Measurements from ENCODE around the gene WDTC1.

- TF ChIP-seq ZBTB43 (CRISPR knock-in tag; IDR thresholded peaks at IDR 0.05) (no peak), IRF1 (CRISPR knock-in tag; IDR thresholded peaks at IDR 0.05) (no peak), ATF1 (CRISPR knock-in tag; IDR thresholded peaks at IDR 0.05) (no peak)
- TF ChIP-seq, protein P1, sequence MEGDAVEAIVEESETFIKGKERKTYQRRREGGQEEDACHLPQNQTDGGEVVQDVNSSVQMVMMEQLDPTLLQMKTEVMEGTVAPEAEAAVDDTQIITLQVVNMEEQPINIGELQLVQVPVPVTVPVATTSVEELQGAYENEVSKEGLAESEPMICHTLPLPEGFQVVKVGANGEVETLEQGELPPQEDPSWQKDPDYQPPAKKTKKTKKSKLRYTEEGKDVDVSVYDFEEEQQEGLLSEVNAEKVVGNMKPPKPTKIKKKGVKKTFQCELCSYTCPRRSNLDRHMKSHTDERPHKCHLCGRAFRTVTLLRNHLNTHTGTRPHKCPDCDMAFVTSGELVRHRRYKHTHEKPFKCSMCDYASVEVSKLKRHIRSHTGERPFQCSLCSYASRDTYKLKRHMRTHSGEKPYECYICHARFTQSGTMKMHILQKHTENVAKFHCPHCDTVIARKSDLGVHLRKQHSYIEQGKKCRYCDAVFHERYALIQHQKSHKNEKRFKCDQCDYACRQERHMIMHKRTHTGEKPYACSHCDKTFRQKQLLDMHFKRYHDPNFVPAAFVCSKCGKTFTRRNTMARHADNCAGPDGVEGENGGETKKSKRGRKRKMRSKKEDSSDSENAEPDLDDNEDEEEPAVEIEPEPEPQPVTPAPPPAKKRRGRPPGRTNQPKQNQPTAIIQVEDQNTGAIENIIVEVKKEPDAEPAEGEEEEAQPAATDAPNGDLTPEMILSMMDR (IDR thresholded peaks at IDR 0.05): no peak
- TF ChIP-seq, protein P2, sequence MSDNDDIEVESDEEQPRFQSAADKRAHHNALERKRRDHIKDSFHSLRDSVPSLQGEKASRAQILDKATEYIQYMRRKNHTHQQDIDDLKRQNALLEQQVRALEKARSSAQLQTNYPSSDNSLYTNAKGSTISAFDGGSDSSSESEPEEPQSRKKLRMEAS (CRISPR knock-in tag; IDR thresholded peaks at IDR 0.05): no peak
Measured at GRCh38 chr1:27314169-27314568, 79.7 kb downstream of the WDTC1 start.
